H54 (cell line): ENCODE results near the gene MLLT1.
A peak's percentile ranks its signal among the peaks of the same experiment; 100 is the strongest.

Source experiments
- DNase-seq: peaks from one replicate; pipeline ENCODE4 v3.0.0; 2011; ENCODE audit warnings: low spot score, mixed read lengths; ENCODE audit not compliant: insufficient read length
- FAIRE-seq: peaks from 3 replicates; lab custom pipeline; 2011; peaks lifted over from hg19 to GRCh38; lab: Jason Lieb, UNC
- POLR2A ChIP-seq: IDR thresholded peaks from 2 replicates; pipeline ENCODE4 v1.6.1; 2011; ENCODE audit warnings: low read depth, mild to moderate bottlenecking, low read length

The MLLT1 gene

DNA sequence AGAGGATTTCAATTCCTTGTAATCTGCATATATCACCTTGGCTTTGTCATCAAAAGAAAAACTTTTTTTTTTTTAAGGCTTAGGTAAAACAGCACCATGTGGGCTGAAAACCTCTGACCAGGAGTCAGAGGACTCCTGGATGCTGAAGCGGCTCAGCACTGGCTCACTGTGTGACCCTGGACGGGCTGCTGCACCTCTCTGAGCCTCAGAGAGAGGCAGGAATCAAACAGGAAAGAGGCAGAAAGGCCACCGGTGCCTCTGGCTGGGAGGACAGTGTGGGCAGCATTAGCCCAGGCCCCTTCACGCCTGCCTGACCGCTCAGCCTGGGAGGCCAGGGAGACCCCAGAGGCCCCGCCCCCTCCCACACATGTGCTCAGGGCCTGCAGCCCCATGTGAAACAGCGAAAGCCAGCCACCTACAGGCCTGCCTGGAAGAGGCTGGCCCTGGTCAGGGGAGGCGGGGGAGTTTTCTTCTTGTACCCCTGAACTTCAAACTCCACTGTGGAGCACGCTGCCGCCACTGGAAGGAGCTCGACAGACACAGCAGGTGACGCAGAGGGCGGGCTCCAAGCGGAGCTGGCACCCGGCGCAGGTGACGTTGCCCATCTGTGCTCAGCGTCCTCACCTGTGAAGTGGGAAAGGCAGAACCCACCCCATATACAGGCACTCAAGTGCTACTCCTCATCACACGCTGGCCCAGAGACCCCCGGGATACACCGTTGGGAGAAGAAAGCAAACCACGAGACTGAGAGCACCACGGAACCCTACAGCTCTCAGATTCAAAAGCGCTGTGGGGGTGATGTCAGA lies 39.7 kb downstream of the MLLT1 start:
- TF ChIP-seq POLR2A, result no peak
- DNase-seq (no peak), FAIRE-seq (no peak)

GRCh38 chr19:6239401-6239844 lies 40.4 kb downstream of the MLLT1 start:
- FAIRE-seq (no peak), DNase-seq (no peak)
- no peak for TF ChIP-seq POLR2A

GRCh38 chr19:6238643-6239281 lies 41.0 kb downstream of the MLLT1 start:
- FAIRE-seq (no peak), DNase-seq (no peak)
- no peak for TF ChIP-seq POLR2A

- DNase-seq (no peak), FAIRE-seq (no peak)
- TF ChIP-seq POLR2A, result no peak
Observed at GRCh38 chr19:6238256-6238642, 41.5 kb downstream of the MLLT1 start.

GRCh38 chr19:6236310-6237291 lies 43.2 kb downstream of the MLLT1 start:
- no peak for FAIRE-seq
- no peak for DNase-seq
- TF ChIP-seq POLR2A, result no peak

DNA sequence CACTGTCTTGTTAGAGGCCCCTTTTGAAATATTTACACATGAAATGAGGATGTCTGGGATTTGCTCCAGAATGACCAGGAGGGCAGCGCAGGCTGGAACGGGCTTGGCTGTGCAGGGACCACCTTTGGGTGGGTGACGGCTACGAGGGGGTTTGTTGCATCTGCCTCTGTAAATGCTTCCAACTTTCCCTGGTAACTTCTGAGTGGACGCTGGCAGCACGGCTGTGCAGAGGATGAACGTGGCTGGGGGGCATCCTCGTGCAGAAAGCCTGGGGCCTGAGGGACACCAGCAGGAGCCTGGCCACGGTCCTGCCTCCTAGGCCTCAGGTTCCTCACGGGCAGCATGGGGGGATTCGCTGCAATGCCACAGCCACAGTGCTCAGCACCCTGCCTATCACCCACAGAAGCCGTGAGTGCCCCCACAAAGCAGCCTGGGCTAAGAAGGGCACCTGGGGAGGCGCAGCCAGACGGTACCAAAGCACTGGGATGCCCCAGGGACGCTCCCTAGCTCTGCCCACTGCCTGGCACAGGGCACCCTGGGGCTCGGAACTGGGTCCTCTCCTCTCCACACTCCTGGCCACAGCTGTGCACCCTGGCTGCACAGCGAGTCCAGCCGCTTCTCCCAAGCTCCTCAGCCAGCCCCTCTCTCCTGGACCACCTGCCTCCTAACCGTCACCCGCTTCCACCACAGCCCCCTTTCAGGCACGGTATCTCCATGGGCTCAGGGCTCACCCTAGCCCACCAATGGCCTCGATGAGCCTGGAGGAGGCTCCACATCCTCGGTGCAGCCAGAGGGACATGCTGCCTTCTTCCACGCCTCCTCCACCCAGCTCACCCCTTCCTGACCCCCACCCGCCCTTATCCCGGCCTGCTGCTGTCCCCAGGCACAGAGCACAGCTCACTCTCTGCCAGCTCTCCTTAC lies 44.5 kb downstream of the MLLT1 start:
- TF ChIP-seq POLR2A, result no peak
- DNase-seq, result no peak
- FAIRE-seq, result no peak

DNA sequence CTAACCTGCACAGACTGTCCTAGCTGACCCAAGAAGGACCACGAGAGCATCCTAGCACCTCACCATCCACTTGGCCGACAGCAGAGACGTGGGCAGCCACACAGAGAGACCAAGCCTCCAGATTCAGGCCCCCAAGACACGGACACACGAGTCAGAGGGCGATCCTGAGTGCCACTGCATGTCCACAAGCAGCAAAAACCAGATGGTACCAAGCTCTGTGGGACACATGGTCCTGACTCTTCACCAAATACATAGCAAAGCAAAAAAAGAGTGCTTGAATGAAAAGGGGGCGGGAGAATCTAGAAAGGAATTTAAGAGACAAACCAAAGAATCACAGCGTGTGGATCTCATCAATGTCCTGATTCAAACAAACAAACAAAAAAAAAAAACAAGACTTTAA lies 45.2 kb downstream of the MLLT1 start:
- DNase-seq, result no peak
- TF ChIP-seq POLR2A, result no peak
- FAIRE-seq, result no peak

DNA sequence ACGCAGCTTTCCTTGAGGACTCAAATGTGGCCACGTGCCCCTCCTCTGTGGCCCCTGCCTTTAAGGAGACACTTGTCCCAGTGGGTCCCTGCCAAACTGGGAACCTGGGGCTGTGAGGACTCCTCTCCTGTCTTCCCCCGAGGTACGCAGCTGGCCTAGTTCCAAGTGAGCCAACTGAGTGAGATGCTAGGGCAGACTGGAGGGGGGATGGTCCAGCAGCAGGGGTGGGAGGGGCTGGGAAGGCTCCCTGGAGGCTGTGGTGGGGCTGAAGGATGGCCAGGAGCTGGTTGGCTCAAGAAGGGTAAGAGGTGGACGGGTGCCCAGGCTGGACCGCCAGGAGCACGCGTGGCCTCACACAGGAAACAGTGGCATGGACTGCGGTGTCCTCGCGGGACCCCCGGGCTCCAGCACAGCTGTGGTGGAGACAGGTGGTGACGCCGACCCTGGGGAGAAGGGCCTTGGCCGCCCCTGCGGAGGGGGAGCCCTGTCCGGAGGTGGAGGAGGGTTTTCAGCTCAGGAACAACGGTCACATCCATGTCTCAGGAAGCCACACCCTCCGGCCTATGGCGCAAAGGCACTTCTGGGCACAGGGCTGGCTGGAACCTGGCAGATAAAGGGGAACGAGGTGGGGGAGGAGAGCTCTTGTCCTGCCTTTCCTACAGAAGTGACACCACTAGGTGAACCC lies 45.8 kb downstream of the MLLT1 start:
- DNase-seq (no peak), FAIRE-seq (no peak)
- TF ChIP-seq POLR2A, result no peak

DNA sequence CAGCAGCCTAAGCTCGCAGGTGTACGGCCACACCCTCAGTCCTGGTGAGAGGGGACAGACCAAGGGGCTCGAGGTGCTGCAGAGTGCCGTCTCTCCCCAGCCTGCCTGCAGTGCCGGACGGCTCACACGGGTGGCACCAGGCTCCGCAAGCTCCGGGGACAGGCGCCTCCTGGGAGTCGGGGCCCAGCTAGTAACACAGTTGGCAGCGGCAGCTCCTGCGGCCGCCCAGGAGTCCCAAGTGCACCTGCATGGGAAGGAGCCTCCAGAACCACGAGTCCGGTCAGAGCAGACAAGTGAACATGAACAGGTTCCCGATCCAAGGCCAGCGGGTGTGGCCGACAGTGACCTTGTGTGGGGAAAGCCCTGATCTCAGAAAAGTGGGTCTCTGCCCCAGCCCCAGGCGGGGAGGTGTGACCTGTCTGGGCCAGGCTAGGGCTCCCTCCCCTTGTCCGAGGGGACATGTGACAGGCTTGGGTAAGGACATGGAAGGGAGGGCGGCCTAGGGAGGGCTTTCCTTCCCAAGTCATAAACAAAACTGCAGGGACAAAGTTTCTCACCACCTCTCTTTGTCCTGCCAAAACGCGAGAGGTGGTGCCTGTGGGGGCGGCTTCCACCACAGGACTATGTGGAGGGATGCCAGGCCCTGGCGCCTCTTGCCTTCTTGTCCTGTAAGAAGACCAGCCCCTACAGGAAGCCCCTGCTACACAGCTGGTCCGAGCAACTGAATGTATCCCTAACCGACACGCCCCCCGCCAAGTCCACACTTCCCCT lies 46.5 kb downstream of the MLLT1 start:
- TF ChIP-seq POLR2A, result no peak
- FAIRE-seq, result no peak
- DNase-seq, result no peak

DNA sequence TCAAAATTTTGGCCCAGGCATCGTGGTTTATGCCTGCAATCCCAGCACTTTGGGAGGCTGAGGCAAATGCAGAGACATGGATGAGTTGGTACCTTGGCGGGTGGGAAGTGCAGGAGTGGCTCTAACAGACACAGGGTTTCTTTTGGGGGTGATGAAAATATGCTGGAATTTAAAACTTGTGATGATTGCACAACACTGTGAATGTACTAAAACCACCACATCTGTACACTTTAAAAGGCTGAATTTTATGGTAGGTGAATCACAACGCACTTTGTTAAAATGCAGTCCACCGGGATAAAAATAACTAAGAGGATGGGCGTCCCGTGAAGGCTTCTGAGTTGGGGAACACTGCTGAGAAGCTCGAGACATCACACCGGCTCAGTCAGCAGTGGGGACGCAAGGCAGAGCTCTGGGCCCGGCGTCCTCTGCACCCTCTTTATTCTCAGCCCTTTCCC lies 47.1 kb downstream of the MLLT1 start:
- no peak for TF ChIP-seq POLR2A
- FAIRE-seq (peak; percentile 6), DNase-seq (peak; percentile 70)

DNA sequence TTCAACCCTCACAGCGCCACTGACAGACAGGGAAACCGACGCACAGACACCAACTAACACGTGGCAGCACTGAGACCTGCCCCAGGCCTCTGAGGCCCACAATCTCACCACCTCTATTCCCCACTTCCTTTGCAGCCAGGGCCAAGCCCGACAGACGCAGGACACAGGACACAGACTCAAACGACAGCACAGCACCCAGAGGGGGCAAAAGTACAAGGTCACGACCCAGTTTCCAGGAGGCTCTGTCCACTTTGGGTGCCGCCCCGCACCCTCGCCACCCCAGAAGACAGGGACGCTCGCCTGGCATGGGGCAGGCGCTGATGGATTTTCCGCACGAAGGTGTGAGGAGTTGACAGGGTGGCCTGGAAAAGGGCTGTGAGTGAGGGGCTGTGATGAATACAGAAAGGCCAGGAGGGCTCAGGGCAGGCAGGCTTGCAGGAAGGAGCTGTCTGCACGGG lies 48.8 kb downstream of the MLLT1 start:
- no peak for TF ChIP-seq POLR2A
- FAIRE-seq (no peak), DNase-seq (no peak)
